PFSK-1 (cell line): ENCODE results near the gene ATXN7L1.

Experiments
- FOXP2 ChIP-seq: optimal IDR thresholded peaks from 2 replicates; pipeline ENCODE3; 2011; ENCODE audit warnings: borderline replicate concordance, control low read depth, inconsistent platforms; ENCODE audit not compliant: insufficient read depth; ENCODE audit errors: extremely low read length, extremely low read depth
- POLR2AphosphoS5 ChIP-seq: IDR thresholded peaks from 2 replicates; pipeline ENCODE4 v1.6.1; 2012; ENCODE audit warnings: low read depth, mild to moderate bottlenecking, control low read depth, low read length, moderate library complexity
- REST ChIP-seq, 2 experiments: IDR thresholded peaks; 2 replicates each; pipeline versions ENCODE4 v1.6.1 to v1.8.0; 2011 to 2012; ENCODE audit warnings: low read depth in 2 of 2, low read length in 2 of 2, control low read depth in 1 of 2, inconsistent platforms in 1 of 2, mild to moderate bottlenecking in 1 of 2, moderate library complexity in 1 of 2; ENCODE audit not compliant: insufficient read depth in 1 of 2
- SIN3A ChIP-seq: IDR thresholded peaks from 2 replicates; pipeline ENCODE4 v1.6.1; 2012; ENCODE audit warnings: mild to moderate bottlenecking, low read length, moderate library complexity, borderline replicate concordance; ENCODE audit not compliant: insufficient read depth
- TAF1 ChIP-seq: IDR thresholded peaks from 2 replicates; pipeline ENCODE4 v1.6.1; 2012; ENCODE audit warnings: low read length, control low read depth, borderline replicate concordance; ENCODE audit not compliant: insufficient read depth

The ATXN7L1 gene

GRCh38 chr7:105896407-105896911 lies 20.1 kb upstream of the ATXN7L1 start:
- no peak for TF ChIP-seq POLR2AphosphoS5
- TF ChIP-seq FOXP2: no peak
- no peak for TF ChIP-seq TAF1
- no peak for TF ChIP-seq REST (IDR thresholded peaks at IDR 0.05; ENCODE audit: insufficient read depth in 1 of 2, low read depth in 2 of 2, low read length in 2 of 2)
- TF ChIP-seq SIN3A: no peak

GRCh38 chr7:105894131-105894530 lies 17.7 kb upstream of the ATXN7L1 start:
- TF ChIP-seq SIN3A (no peak), TAF1 (no peak), POLR2AphosphoS5 (no peak), FOXP2 (no peak), REST (IDR thresholded peaks at IDR 0.05; ENCODE audit: insufficient read depth in 1 of 2, low read depth in 2 of 2, low read length in 2 of 2) (no peak)

GRCh38 chr7:105892387-105892786 lies 16.0 kb upstream of the ATXN7L1 start:
- TF ChIP-seq POLR2AphosphoS5: no peak
- no peak for TF ChIP-seq REST (IDR thresholded peaks at IDR 0.05; ENCODE audit: insufficient read depth in 1 of 2, low read depth in 2 of 2, low read length in 2 of 2)
- no peak for TF ChIP-seq TAF1
- TF ChIP-seq FOXP2: no peak
- no peak for TF ChIP-seq SIN3A

GRCh38 chr7:105890290-105890997 lies 14.0 kb upstream of the ATXN7L1 start:
- TF ChIP-seq FOXP2 (no peak), TAF1 (no peak), REST (IDR thresholded peaks at IDR 0.05; ENCODE audit: insufficient read depth in 1 of 2, low read depth in 2 of 2, low read length in 2 of 2) (no peak), SIN3A (no peak), POLR2AphosphoS5 (no peak)
